Gastrocnemius medialis (tissue), 4 donors: ENCODE data around the gene POLR1H.

Experiments used
- POLR2A ChIP-seq, 2 donors: fragments of 450-650 bp; IDR thresholded peaks; one replicate each; pipeline ENCODE4 v1.6.1; 2017; ENCODE audit warnings: antibody characterized with exemption in 2 of 2, mild to moderate bottlenecking in 2 of 2, moderate library complexity in 2 of 2
- TF ChIP-seq, protein P1 (sequence below), 5 experiments: fragments of 450-650 bp in 3 of 5; fragments of 200-600 bp in 2 of 5; sonication (generic) in 2 of 5; IDR thresholded peaks in 4 of 5; conservative IDR thresholded peaks in 1 of 5; 1 replicate in 4 of 5; 2 replicates in 1 of 5; pipeline ENCODE4 v1.5.1; 2016 to 2019; ENCODE audit warnings: antibody characterized with exemption in 5 of 5, mild to moderate bottlenecking in 3 of 5, moderate library complexity in 3 of 5

DNA sequence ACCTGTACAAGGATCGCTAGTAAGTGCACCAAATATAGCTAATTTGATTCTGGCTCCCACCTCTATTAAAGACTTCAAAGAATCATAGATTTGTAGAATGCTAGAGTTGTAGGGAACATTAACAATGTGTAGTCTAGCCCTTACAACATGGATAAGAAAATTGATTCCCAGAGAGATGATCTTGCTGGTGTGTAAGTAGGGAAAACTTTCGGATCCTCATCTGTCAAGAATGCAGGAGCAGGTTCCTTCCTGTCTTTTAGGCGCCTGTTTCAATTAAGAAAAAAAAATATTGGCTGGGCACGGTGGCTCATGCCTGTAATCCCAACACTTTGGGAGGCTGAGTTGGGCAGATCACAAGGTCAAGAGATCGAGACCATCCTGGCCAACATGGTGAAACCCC, 26.8 kb downstream of the POLR1H start:
- no peak for TF ChIP-seq POLR2A (IDR thresholded peaks at IDR 0.05)
- TF ChIP-seq, protein P1, sequence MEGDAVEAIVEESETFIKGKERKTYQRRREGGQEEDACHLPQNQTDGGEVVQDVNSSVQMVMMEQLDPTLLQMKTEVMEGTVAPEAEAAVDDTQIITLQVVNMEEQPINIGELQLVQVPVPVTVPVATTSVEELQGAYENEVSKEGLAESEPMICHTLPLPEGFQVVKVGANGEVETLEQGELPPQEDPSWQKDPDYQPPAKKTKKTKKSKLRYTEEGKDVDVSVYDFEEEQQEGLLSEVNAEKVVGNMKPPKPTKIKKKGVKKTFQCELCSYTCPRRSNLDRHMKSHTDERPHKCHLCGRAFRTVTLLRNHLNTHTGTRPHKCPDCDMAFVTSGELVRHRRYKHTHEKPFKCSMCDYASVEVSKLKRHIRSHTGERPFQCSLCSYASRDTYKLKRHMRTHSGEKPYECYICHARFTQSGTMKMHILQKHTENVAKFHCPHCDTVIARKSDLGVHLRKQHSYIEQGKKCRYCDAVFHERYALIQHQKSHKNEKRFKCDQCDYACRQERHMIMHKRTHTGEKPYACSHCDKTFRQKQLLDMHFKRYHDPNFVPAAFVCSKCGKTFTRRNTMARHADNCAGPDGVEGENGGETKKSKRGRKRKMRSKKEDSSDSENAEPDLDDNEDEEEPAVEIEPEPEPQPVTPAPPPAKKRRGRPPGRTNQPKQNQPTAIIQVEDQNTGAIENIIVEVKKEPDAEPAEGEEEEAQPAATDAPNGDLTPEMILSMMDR (IDR thresholded peaks at IDR 0.05 in 4 of 5, conservative IDR thresholded peaks at IDR 0.05 in 1 of 5): no peak
